OCI-LY7 (cell line): ENCODE data around the gene CMTM6. TPM values are rescaled to one million over a fixed set of nuclear protein-coding genes. Genes with fewer than 3 reads are reported as not detected.

Source experiments
- BruUV-seq: library from RNA; stranded (reverse); fragments of 400-500 nt; replicated peaks from 2 replicates; lab custom pipeline; 2021; lab: Mats Ljungman, UMichigan
- CTCF ChIA-PET: fragments of 300-600 bp; sonication (Branson Sonifier 250); formaldehyde crosslinking; loops from one replicate; lab custom pipeline; 2022; ENCODE audit warnings: antibody characterized with exemption; ENCODE audit not compliant: unreplicated experiment; lab: Charles Lee
- POLR2A ChIA-PET: fragments of 300-600 bp; sonication (Branson Sonifier 250); formaldehyde crosslinking; loops from one replicate; lab custom pipeline; 2022; ENCODE audit warnings: antibody characterized with exemption; lab: Charles Lee
- DNase-seq: peaks from one replicate; pipeline ENCODE4 v3.0.0-alpha.2; 2015; ENCODE audit warnings: low spot score
- H2AFZ ChIP-seq: fragments of 200-600 bp; sonication (generic), shearing (Covaris generic); 2 replicates; pipeline ENCODE4 v1.6.1; 2014; ENCODE audit warnings: mild to moderate bottlenecking, antibody characterized with exemption, low read length, moderate library complexity
- H3K27ac ChIP-seq: fragments of 200-600 bp; sonication (generic); 2 replicates; pipeline ENCODE4 v1.5.1; 2014; ENCODE audit warnings: mixed run types, low read depth, mild to moderate bottlenecking, moderate library complexity, low read length, inconsistent platforms; ENCODE audit not compliant: poor library complexity, severe bottlenecking
- H3K36me3 ChIP-seq: fragments of 200-600 bp; sonication (generic); 2 replicates; pipeline ENCODE4 v1.6.1; 2014; ENCODE audit warnings: mild to moderate bottlenecking, antibody characterized with exemption, low read length, moderate library complexity, mixed read lengths; ENCODE audit not compliant: insufficient read depth
- H3K4me1 ChIP-seq: fragments of 200-600 bp; sonication (generic); 2 replicates; pipeline ENCODE4 v1.5.1; 2014; ENCODE audit warnings: mild to moderate bottlenecking, low read length; ENCODE audit not compliant: insufficient read depth, poor library complexity, severe bottlenecking
- H3K4me2 ChIP-seq: fragments of 200-600 bp; sonication (generic); 2 replicates; pipeline ENCODE4 v1.6.1; 2014; ENCODE audit warnings: mild to moderate bottlenecking, low read length
- H3K4me3 ChIP-seq: fragments of 200-600 bp; sonication (generic); 2 replicates; pipeline ENCODE4 v1.5.1; 2014; ENCODE audit warnings: mild to moderate bottlenecking, low read depth, low read length; ENCODE audit not compliant: poor library complexity, severe bottlenecking
- H3K79me2 ChIP-seq: fragments of 200-600 bp; sonication (generic); 2 replicates; pipeline ENCODE4 v1.6.1; 2016; ENCODE audit warnings: low read depth, mild to moderate bottlenecking, low read length, moderate library complexity, mixed read lengths; ENCODE audit not compliant: insufficient read depth
- H3K9me2 ChIP-seq: fragments of 200-600 bp; sonication (generic); 2 replicates; pipeline ENCODE4 v1.6.1; 2016; ENCODE audit warnings: mild to moderate bottlenecking, low read length, mixed read lengths; ENCODE audit not compliant: insufficient read depth
- H3K9me3 ChIP-seq: fragments of 200-600 bp; sonication (generic); 2 replicates; pipeline ENCODE4 v1.6.1; 2014; ENCODE audit warnings: mild to moderate bottlenecking, mixed run types, low read length, mixed read lengths
- H4K20me1 ChIP-seq: fragments of 200-600 bp; sonication (generic); 2 replicates; pipeline ENCODE4 v1.6.1; 2014; ENCODE audit warnings: mild to moderate bottlenecking, antibody characterized with exemption, low read length, moderate library complexity, mixed read lengths; ENCODE audit not compliant: insufficient read depth
- CTCF ChIP-seq: fragments of 200-600 bp; sonication (generic); conservative IDR thresholded peaks from 2 replicates; pipeline ENCODE4 v1.5.1; 2014; ENCODE audit warnings: mild to moderate bottlenecking, antibody characterized with exemption, low read length, moderate library complexity, mixed read lengths
- EZH2phosphoT487 ChIP-seq: fragments of 200-600 bp; sonication (generic); IDR thresholded peaks from 2 replicates; pipeline ENCODE4 v1.6.1; 2018; ENCODE audit warnings: low read depth, borderline replicate concordance, mild to moderate bottlenecking, mixed run types, antibody characterized with exemption, low read length, moderate library complexity, mixed read lengths
- intact Hi-C: fragments of 100-400 bp; cut with micrococcal nuclease; formaldehyde crosslinking; loops from one replicate; pipeline ENCODE4 v1.10.0; 2022; ENCODE audit not compliant: unreplicated experiment
- total RNA-seq, 2 experiments: library from RNA; depleted of rRNA in 1 of 2; stranded (reverse); fragments of >200 nt in 1 of 2; shearing (Covaris generic) in 1 of 2; gene quantifications; 2 replicates each; pipeline ENCODE4 v1.2.3, GENCODE V29; 2014 to 2022

Gene CMTM6
- total RNA-seq, 2 experiments from 2014 or later, result 26.2 to 36.0 TPM

GRCh38 chr3:32449691-32450090 lies 53.0 kb downstream of the CMTM6 start:
- no TSS peak for BruUV-seq
- no peak for DNase-seq
- TF ChIP-seq EZH2phosphoT487 (no peak), CTCF (no peak)
- ChIA-PET POLR2A (interaction anchor here (0.6 to 4.3 kb wide), 3 partner anchors 9 to 235 kb away, joined by 4 to 18 read pairs (median 6); no protein-coding TSS in a partner anchor), CTCF (interaction anchor here (1.9 kb wide), 1 partner anchor 26 kb away, joined by 4 read pairs; no protein-coding TSS in a partner anchor)
- H4K20me1 ChIP-seq, result no peaks in the 10 kb centered on the region
- H3K27ac ChIP-seq, result no peak overlapping the region
- intact Hi-C loops, result no loop called here
- H3K4me2 ChIP-seq, result no peak overlapping the region
- no peaks in the 10 kb centered on the region; the same call in 1 of the 2 replicates for H3K9me3 ChIP-seq
- H3K4me3 ChIP-seq, result no peak overlapping the region
- H3K9me2 ChIP-seq, result no peaks in the 10 kb centered on the region
- H2AFZ ChIP-seq, result no peak overlapping the region
- H3K36me3 ChIP-seq, result peaks cover 20% of the 10 kb centered on the region; the same call in 1 of the 2 replicates
- no peaks in the 10 kb centered on the region for H3K79me2 ChIP-seq
- H3K4me1 ChIP-seq, result peaks cover 27% of the 10 kb centered on the region

GRCh38 chr3:32448686-32449474 lies 53.8 kb downstream of the CMTM6 start:
- Histone ChIP-seq H3K9me3 (no peaks in the 10 kb centered on the region; the same call in 1 of the 2 replicates), H3K4me2 (no peak overlapping the region), H3K4me3 (no peak overlapping the region), H3K27ac (no peak overlapping the region), H4K20me1 (no peaks in the 10 kb centered on the region), H3K36me3 (peaks cover 26% of the 10 kb centered on the region), H3K4me1 (peaks cover 27% of the 10 kb centered on the region), H3K79me2 (no peaks in the 10 kb centered on the region), H2AFZ (no peak overlapping the region), H3K9me2 (no peaks in the 10 kb centered on the region)
- BruUV-seq, result no TSS peak
- TF ChIP-seq CTCF (no peak), EZH2phosphoT487 (no peak)
- intact Hi-C loops, result no loop called here
- ChIA-PET POLR2A (interaction anchor here (0.6 to 4.3 kb wide), 6 partner anchors 7 to 1804 kb away, joined by 3 to 18 read pairs (median 3); no protein-coding TSS in a partner anchor), CTCF (interaction anchor here (1.9 kb wide), 1 partner anchor 25 kb away, joined by 4 read pairs; no protein-coding TSS in a partner anchor)
- DNase-seq, result no peak
